GM23338 (cell line): ENCODE measurements around the gene MYLK.

Experiments
- CREB1 ChIP-seq: fragments of 250-450 bp; sonication (Bioruptor Pico); IDR thresholded peaks from 2 replicates; pipeline ENCODE4 v1.5.0; 2020; ENCODE audit warnings: low read depth, mild to moderate bottlenecking, moderate library complexity
- CTCF ChIP-seq, 2 experiments: fragments of 200-600 bp in 1 of 2; sonication (generic) in 1 of 2; conservative IDR thresholded peaks; 2 replicates each; pipeline versions ENCODE4 v1.5.1 to v1.6.1; 2016 to 2017; ENCODE audit warnings: antibody characterized with exemption in 2 of 2, low read depth in 2 of 2, mild to moderate bottlenecking in 2 of 2, moderate library complexity in 1 of 2
- ETS1 ChIP-seq: IDR thresholded peaks from 2 replicates; pipeline ENCODE4 v1.6.1; 2016; ENCODE audit warnings: antibody characterized with exemption
- EZH2 ChIP-seq: fragments of 200-600 bp; sonication (generic); IDR thresholded peaks from one replicate; pipeline ENCODE4 v1.8.0; 2017; ENCODE audit warnings: antibody characterized with exemption, mild to moderate bottlenecking, low read depth; ENCODE audit not compliant: unreplicated experiment
- EZH2phosphoT487 ChIP-seq: fragments of 200-600 bp; sonication (generic); IDR thresholded peaks from one replicate; pipeline ENCODE4 v1.8.1; 2018; ENCODE audit warnings: antibody characterized with exemption; ENCODE audit not compliant: unreplicated experiment
- JUNB ChIP-seq: IDR thresholded peaks from one replicate; pipeline ENCODE4 v1.6.1; 2016; ENCODE audit warnings: antibody characterized with exemption; ENCODE audit not compliant: unreplicated experiment
- NANOG ChIP-seq: IDR thresholded peaks from 2 replicates; pipeline ENCODE4 v1.6.1; 2016; ENCODE audit warnings: antibody characterized with exemption, borderline replicate concordance
- POLR2AphosphoS5 ChIP-seq: IDR thresholded peaks from 2 replicates; pipeline ENCODE4 v1.6.1; 2016; ENCODE audit warnings: antibody characterized with exemption, low read depth
- REST ChIP-seq: IDR thresholded peaks from one replicate; pipeline ENCODE4 v1.6.1; 2018; ENCODE audit warnings: antibody characterized with exemption; ENCODE audit not compliant: unreplicated experiment
- ZNF114 ChIP-seq: fragments of 250-450 bp; sonication (Bioruptor Pico); IDR thresholded peaks from 2 replicates; pipeline ENCODE4 v1.5.0; 2020; ENCODE audit warnings: mild to moderate bottlenecking, moderate library complexity
- ZNF331 ChIP-seq: fragments of 250-450 bp; sonication (Bioruptor Pico); IDR thresholded peaks from 2 replicates; pipeline ENCODE4 v1.5.0; 2020; ENCODE audit warnings: low read depth, mild to moderate bottlenecking, moderate library complexity

- TF ChIP-seq EZH2: no peak
- no peak for TF ChIP-seq CTCF (conservative IDR thresholded peaks at IDR 0.05; ENCODE audit: low read depth in 2 of 2)
- no peak for TF ChIP-seq JUNB
- no peak for TF ChIP-seq CREB1 (CRISPR knock-in tag)
- TF ChIP-seq REST: no peak
- TF ChIP-seq EZH2phosphoT487: no peak
- TF ChIP-seq ZNF331 (CRISPR knock-in tag): no peak
- no peak for TF ChIP-seq POLR2AphosphoS5
- TF ChIP-seq ZNF114 (CRISPR knock-in tag): no peak
- no peak for TF ChIP-seq NANOG
- TF ChIP-seq ETS1: no peak
Observed at GRCh38 chr3:123595396-123596180, 288.5 kb downstream of the MYLK start.
